ENCODE measurements around the gene OGFRL1.

DNA sequence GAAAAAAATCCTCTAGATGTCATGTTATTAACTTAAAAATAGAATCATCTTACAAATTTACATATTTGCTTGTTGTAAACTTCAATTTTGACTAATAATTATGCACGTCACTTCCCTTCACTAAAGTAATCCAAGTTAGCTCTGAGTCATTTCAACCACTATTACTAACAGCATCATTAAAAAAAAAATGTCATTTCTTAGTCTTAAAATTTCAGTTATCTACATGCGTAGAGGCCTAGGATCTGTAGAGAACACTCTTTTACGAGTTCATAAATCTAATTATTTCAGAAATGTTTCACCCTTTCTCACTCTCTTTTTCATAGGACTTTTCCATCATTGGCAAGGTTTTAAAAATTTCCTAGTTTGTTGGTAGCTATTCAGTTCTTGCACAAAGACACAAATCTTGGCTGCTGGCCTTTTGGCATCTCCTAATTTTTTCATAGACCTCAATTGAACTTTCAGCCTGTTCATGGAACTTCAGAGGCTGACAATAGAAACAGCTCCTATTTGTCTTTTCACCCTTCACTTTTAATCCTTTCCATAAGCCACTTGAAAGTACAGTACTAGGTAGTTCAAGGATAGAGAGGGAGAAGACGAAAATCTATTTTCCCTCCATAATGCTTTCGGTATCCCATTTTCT is 61.5 kb downstream of the OGFRL1 start:
- TF ChIP-seq EP300 (IDR thresholded peaks at IDR 0.05; ENCODE audit: borderline replicate concordance) (no peak), TAF1 (IDR thresholded peaks at IDR 0.05; ENCODE audit: low read depth) (no peak), CEBPB (IDR thresholded peaks at IDR 0.05) (no peak), CREB1 (IDR thresholded peaks at IDR 0.05; ENCODE audit: low read depth) (no peak), FOXM1 (IDR thresholded peaks at IDR 0.05; ENCODE audit: borderline replicate concordance, low read depth) (no peak), ZBTB7A (IDR thresholded peaks at IDR 0.05; ENCODE audit: low read depth) (no peak), YY1 (IDR thresholded peaks at IDR 0.05; ENCODE audit: low read depth) (no peak), RAD21 (IDR thresholded peaks at IDR 0.05; ENCODE audit: low read depth) (no peak)
